ENCODE measurements around the gene MAN2B2. TPM values are rescaled to one million over a fixed set of nuclear protein-coding genes. Genes with fewer than 3 reads are reported as not detected.

MAN2B2 gene
- total and polyA plus RNA-seq, 8 donors = 12.7 to 22.9 (median 17.1) TPM

DNA sequence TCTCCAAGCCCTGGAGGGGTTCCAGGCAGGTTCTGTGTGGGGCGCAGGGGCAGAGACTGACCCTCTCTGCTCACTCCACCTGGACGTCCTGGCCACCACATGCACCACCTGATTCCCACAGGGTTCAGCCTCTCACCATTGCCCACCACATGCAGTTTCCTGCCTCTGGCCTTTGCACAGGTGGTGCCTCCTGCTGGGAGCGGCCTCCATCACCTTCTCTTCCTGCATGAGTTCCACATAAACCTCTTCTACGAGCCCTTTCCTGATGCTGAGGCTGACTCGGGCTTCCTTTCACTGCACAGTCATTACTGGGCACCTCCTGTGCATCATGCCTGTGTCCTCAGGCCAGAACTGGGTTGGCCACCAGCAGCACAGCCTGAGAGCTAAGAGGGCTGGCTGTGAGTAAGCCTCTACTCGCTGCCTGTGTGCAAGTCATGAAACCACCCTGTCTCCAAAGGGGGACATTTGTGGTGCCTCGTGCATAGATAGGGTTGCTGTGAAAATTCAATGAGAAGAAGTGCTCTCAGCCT is 19.9 kb downstream of the MAN2B2 start:
- TF ChIP-seq, protein P1, sequence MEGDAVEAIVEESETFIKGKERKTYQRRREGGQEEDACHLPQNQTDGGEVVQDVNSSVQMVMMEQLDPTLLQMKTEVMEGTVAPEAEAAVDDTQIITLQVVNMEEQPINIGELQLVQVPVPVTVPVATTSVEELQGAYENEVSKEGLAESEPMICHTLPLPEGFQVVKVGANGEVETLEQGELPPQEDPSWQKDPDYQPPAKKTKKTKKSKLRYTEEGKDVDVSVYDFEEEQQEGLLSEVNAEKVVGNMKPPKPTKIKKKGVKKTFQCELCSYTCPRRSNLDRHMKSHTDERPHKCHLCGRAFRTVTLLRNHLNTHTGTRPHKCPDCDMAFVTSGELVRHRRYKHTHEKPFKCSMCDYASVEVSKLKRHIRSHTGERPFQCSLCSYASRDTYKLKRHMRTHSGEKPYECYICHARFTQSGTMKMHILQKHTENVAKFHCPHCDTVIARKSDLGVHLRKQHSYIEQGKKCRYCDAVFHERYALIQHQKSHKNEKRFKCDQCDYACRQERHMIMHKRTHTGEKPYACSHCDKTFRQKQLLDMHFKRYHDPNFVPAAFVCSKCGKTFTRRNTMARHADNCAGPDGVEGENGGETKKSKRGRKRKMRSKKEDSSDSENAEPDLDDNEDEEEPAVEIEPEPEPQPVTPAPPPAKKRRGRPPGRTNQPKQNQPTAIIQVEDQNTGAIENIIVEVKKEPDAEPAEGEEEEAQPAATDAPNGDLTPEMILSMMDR (IDR thresholded peaks at IDR 0.05) = no peak
- no peaks in the 10 kb centered on the region for H3K27me3 ChIP-seq
- H3K36me3 ChIP-seq = peaks cover 0 to 10% (median 3%) of the 10 kb centered on the region in 3 donors
- ATAC-seq (no peak), FAIRE-seq (no peak), DNase-seq (no peak)
- no peak overlapping the region for H3K4me3 ChIP-seq
- H3K4me1 ChIP-seq = no peaks in the 10 kb centered on the region
- intact Hi-C loops (cut with DNase I) = no loop called here
- H3K27ac ChIP-seq = no peak overlapping the region
- 88 to 96% methylated on average over 7 of the region's 7 CpGs for WGBS, 2 donors
- H3K9me3 ChIP-seq = no peaks in the 10 kb centered on the region

DNA sequence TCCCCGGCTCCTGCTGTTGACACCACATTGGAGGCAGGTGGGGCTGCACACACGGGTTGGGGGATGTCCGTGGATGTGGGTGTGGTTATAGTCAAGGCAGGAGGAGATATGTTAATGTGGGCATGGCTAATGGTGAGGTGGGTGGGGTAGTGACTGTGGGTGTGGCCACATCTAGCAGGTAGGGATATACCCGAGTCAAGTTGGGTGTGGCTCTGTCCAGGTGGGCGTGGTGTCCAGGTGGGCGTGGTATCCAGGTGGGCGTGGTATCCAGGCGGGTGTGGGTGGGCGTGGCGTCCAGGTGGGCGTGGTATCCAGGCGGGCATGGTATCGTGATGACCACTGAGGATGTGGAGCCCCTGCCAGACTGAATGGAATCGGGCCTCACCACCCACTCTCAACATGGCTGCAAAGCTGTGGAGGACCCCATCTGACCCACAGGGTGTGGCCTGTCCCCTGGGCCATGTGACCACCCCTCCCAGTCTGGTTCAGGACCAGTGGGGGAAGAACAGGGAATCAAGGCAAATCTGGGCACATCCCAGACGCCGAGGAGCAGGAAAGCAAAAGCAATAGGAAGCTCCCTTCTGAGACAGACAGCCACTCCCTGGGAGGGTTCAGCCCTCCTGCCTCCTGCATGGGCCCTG is 21.0 kb downstream of the MAN2B2 start:
- peaks cover 0 to 10% (median 3%) of the 10 kb centered on the region in 3 donors for H3K36me3 ChIP-seq
- FAIRE-seq = no peak

DNA sequence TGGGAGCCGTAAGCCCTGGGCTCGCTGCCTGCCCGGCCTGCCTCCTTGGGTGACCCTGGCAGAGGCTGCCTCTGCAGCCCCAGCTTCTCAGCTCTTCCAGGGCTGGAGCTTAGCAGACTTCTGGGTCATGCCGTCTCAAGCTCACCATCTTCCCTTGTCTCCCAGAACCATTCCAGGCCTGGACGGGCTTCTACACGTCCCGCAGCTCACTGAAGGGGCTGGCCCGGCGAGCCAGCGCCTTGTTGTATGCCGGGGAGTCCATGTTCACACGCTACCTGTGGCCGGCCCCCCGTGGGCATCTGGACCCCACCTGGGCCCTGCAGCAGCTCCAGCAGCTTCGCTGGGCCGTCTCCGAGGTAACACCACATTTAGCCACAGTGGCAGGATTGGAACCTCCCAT is 22.0 kb downstream of the MAN2B2 start:
- Histone ChIP-seq H3K9me3 (no peaks in the 10 kb centered on the region), H3K4me1 (no peaks in the 10 kb centered on the region), H3K27ac (no peak overlapping the region), H3K36me3 (peaks cover 0 to 10% (median 3%) of the 10 kb centered on the region in 3 donors), H3K27me3 (no peaks in the 10 kb centered on the region), H3K4me3 (no peak overlapping the region)
- intact Hi-C loops (cut with DNase I) = no loop called here
- peak in 1 of 6 donors; percentile 33 for DNase-seq
- ATAC-seq = no peak
- no peak for FAIRE-seq
- 93 to 97% methylated on average over 17 of the region's 17 CpGs for WGBS, 2 donors
- TF ChIP-seq, protein P1 (IDR thresholded peaks at IDR 0.05) = no peak

More for the DNA sequence above, 21.0 kb downstream of the MAN2B2 start:
- H3K27me3 ChIP-seq = no peaks in the 10 kb centered on the region
- TF ChIP-seq, protein P1 (IDR thresholded peaks at IDR 0.05) = no peak
- H3K27ac ChIP-seq = no peak overlapping the region
- H3K4me1 ChIP-seq = no peaks in the 10 kb centered on the region
- ATAC-seq (no peak), DNase-seq (peak in 1 of 6 donors; percentile 56)
- no peak overlapping the region for H3K4me3 ChIP-seq
- 62 to 78% methylated on average over 15 to 16 of the region's 16 CpGs for WGBS, 2 donors
- H3K9me3 ChIP-seq = no peaks in the 10 kb centered on the region
- intact Hi-C loops (cut with DNase I) = no loop called here

DNA sequence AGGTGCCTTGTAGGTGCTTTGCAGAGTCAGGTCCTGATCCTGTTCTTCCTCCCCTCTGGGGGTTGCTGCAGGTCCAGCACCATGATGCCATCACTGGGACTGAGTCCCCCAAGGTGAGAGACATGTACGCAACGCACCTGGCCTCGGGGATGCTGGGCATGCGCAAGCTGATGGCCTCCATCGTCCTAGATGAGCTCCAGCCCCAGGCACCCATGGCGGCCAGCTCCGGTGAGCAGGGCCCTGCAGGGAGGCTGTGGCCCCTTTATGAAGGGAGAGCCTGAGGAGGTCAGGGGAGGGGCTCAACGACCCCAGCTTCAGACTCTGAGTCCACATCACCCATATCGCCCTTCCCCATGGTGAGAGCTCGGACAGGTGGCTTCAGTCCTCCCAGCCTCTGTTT is 23.1 kb downstream of the MAN2B2 start:
- H3K36me3 ChIP-seq = peaks cover 0 to 10% (median 3%) of the 10 kb centered on the region in 3 donors
- no peak for FAIRE-seq
- no peak overlapping the region for H3K27ac ChIP-seq
- no peak for DNase-seq
- TF ChIP-seq, protein P1 (IDR thresholded peaks at IDR 0.05) = no peak
- H3K4me1 ChIP-seq = no peaks in the 10 kb centered on the region
- ATAC-seq = no peak
- intact Hi-C loops (cut with DNase I) = no loop called here
- no peaks in the 10 kb centered on the region for H3K27me3 ChIP-seq
- no peak overlapping the region for H3K4me3 ChIP-seq
- 85 to 89% methylated on average over 10 of the region's 10 CpGs for WGBS, 2 donors
- H3K9me3 ChIP-seq = no peaks in the 10 kb centered on the region

DNA sequence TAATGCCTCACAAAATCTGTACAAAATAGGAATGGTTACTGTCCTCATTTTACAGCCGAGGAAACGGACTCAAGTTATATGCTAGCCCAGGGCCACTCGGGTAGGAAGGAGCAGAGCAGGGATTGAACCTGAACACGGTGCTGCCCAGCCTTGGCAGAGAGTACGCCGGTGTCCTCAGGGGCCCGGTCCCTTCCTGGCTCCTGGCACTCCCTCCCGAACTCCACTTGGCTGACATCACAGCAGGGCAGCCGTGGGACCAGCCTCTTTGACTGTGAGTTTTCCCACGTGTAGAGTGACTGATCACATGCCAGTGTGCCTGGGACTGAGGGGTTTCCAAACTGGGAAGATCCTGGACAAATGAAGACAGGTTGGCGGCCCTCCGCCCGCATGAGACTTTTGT is 23.7 kb downstream of the MAN2B2 start:
- 83 to 84% methylated on average over 13 of the region's 13 CpGs for WGBS, 2 donors
- Histone ChIP-seq H3K27me3 (no peaks in the 10 kb centered on the region), H3K4me3 (no peak overlapping the region), H3K9me3 (no peaks in the 10 kb centered on the region), H3K27ac (no peak overlapping the region), H3K36me3 (peaks cover 0 to 10% (median 3%) of the 10 kb centered on the region in 3 donors), H3K4me1 (no peaks in the 10 kb centered on the region)
- TF ChIP-seq, protein P1 (IDR thresholded peaks at IDR 0.05) = no peak
- DNase-seq = no peak
- no peak for FAIRE-seq
- no peak for ATAC-seq
- intact Hi-C loops (cut with DNase I) = no loop called here
